ENCODE results near the gene DNHD1. TPM values are rescaled to one million over a fixed set of nuclear protein-coding genes. Genes with fewer than 3 reads are reported as not detected.

DNHD1 gene
- total and polyA plus RNA-seq, 2 experiments from 2014 or later, result 3.6 to 9.6 TPM

GRCh38 chr11:6529266-6529665 lies 32.2 kb downstream of the DNHD1 start:
- Histone ChIP-seq H3K27me3 (ENCODE audit: insufficient read depth) (no peaks in the 10 kb centered on the region), H3K79me2 (replicated peaks; ENCODE audit: insufficient read depth) (no peaks in the 10 kb centered on the region), H3F3A (replicated peaks; ENCODE audit: low read depth) (no peaks in the 10 kb centered on the region), H3K4me2 (no peak overlapping the region), H4K20me1 (replicated peaks; ENCODE audit: insufficient read depth) (no peaks in the 10 kb centered on the region), H2AFZ (no peak overlapping the region), H3K4me1 (ENCODE audit: insufficient read depth) (no peaks in the 10 kb centered on the region), H3K9me2 (ENCODE audit: insufficient read depth) (no peaks in the 10 kb centered on the region), H3K4me3 (no peak overlapping the region), H3K27ac (ENCODE audit: low read depth) (no peak overlapping the region), H3K36me3 (ENCODE audit: insufficient read depth) (no peaks in the 10 kb centered on the region)
- ATAC-seq, result no peak
- no peak overlapping the region for H3K27ac Mint-ChIP-seq
- H3K36me3 Mint-ChIP-seq (ENCODE audit: low read depth), result no peaks in the 10 kb centered on the region
- no peak for DNase-seq (ENCODE audit: low spot score)
- peaks cover 2% of the 10 kb centered on the region for H3K27me3 Mint-ChIP-seq (ENCODE audit: insufficient read depth, low read depth, poor library complexity)
- H3K9me3 Mint-ChIP-seq, result no peaks in the 10 kb centered on the region
- no peak overlapping the region for H3K4me3 Mint-ChIP-seq
- TF ChIP-seq POLR2AphosphoS5 (IDR thresholded peaks at IDR 0.05; ENCODE audit: low read depth), result no peak
- no peak for TF ChIP-seq JUNB (IDR thresholded peaks at IDR 0.05; ENCODE audit: unreplicated experiment)
- H3K4me1 Mint-ChIP-seq, result no peaks in the 10 kb centered on the region

- no peak for TF ChIP-seq EZH2 (IDR thresholded peaks at IDR 0.05; ENCODE audit: low read depth, unreplicated experiment)
- TF ChIP-seq ZNF331 (CRISPR knock-in tag; IDR thresholded peaks at IDR 0.05; ENCODE audit: low read depth), result no peak
- TF ChIP-seq REST (IDR thresholded peaks at IDR 0.05; ENCODE audit: unreplicated experiment), result no peak
- no peak for TF ChIP-seq EZH2phosphoT487 (IDR thresholded peaks at IDR 0.05; ENCODE audit: unreplicated experiment)
- TF ChIP-seq ZNF462 (CRISPR knock-in tag; IDR thresholded peaks at IDR 0.05), result no peak
- no peak for TF ChIP-seq ETS1 (IDR thresholded peaks at IDR 0.05)
- TF ChIP-seq JUNB (IDR thresholded peaks at IDR 0.05; ENCODE audit: unreplicated experiment), result no peak
- TF ChIP-seq CTCF (conservative IDR thresholded peaks at IDR 0.05; ENCODE audit: low read depth in 2 of 2), result no peak
- ATAC-seq, result no peak
- no peaks in the 10 kb centered on the region for H3K4me1 Mint-ChIP-seq
These were observed 33.8 kb downstream of the DNHD1 start for GRCh38 chr11:6530848-6531247.

More at GRCh38 chr11:6530848-6531247, 33.8 kb downstream of the DNHD1 start:
- Histone ChIP-seq H3K9me2 (ENCODE audit: insufficient read depth) (no peaks in the 10 kb centered on the region), H3K36me3 (ENCODE audit: insufficient read depth) (no peaks in the 10 kb centered on the region), H4K20me1 (replicated peaks; ENCODE audit: insufficient read depth) (no peaks in the 10 kb centered on the region), H3K4me3 (no peak overlapping the region), H3K79me2 (replicated peaks; ENCODE audit: insufficient read depth) (no peaks in the 10 kb centered on the region), H3K27me3 (ENCODE audit: insufficient read depth) (no peaks in the 10 kb centered on the region), H3K4me2 (no peak overlapping the region), H3F3A (replicated peaks; ENCODE audit: low read depth) (no peaks in the 10 kb centered on the region), H3K27ac (ENCODE audit: low read depth) (no peak overlapping the region), H2AFZ (no peak overlapping the region), H3K4me1 (ENCODE audit: insufficient read depth) (no peaks in the 10 kb centered on the region)
- no peak for DNase-seq (ENCODE audit: low spot score)
- H3K4me3 Mint-ChIP-seq, result no peak overlapping the region
- no peaks in the 10 kb centered on the region for H3K9me3 Mint-ChIP-seq
- no peaks in the 10 kb centered on the region for H3K36me3 Mint-ChIP-seq (ENCODE audit: low read depth)
- H3K27ac Mint-ChIP-seq, result no peak overlapping the region
- peaks cover 2% of the 10 kb centered on the region for H3K27me3 Mint-ChIP-seq (ENCODE audit: insufficient read depth, low read depth, poor library complexity)
